HUES48 (cell line): ENCODE measurements around the gene NCOA4.
"Not testable (repeated sequence)": the region's sequence is repeated elsewhere in the genome, so short reads cannot be mapped to it uniquely, and the experiment has no call there.

ENCODE experiments used
- H3K27ac ChIP-seq: one replicate; pipeline ENCODE4 v1.7.0; 2013; ENCODE audit warnings: low read depth, low read length, inconsistent platforms
- H3K27me3 ChIP-seq: 2 replicates; pipeline ENCODE4 v1.6.1; 2013; ENCODE audit warnings: mild to moderate bottlenecking, low read length; ENCODE audit not compliant: control insufficient read depth, insufficient read depth
- H3K36me3 ChIP-seq: 2 replicates; pipeline ENCODE4 v1.6.1; 2013; ENCODE audit warnings: low read length; ENCODE audit not compliant: control insufficient read depth, insufficient read depth
- H3K4me1 ChIP-seq: 2 replicates; pipeline ENCODE4 v1.6.1; 2013; ENCODE audit warnings: mild to moderate bottlenecking, low read length; ENCODE audit not compliant: control insufficient read depth, insufficient read depth
- H3K4me3 ChIP-seq: 2 replicates; pipeline ENCODE4 v1.5.1; 2013; ENCODE audit warnings: mild to moderate bottlenecking, low read depth, low read length
- H3K9ac ChIP-seq: 2 replicates; pipeline ENCODE4 v1.6.1; 2013; ENCODE audit warnings: mild to moderate bottlenecking, low read depth, low read length, moderate library complexity
- H3K9me3 ChIP-seq: 2 replicates; pipeline ENCODE4 v1.6.1; 2013; ENCODE audit warnings: low read length; ENCODE audit not compliant: control insufficient read depth, insufficient read depth

Gene NCOA4

GRCh38 chr10:46001187-46001756, 29.2 kb downstream of the NCOA4 start:
- H3K36me3 ChIP-seq: peaks cover 58% of the 10 kb centered on the region
- H3K27ac ChIP-seq: no peak overlapping the region
- H3K4me3 ChIP-seq: no peak overlapping the region
- H3K27me3 ChIP-seq: no peaks in the 10 kb centered on the region
- H3K9me3 ChIP-seq: no peaks in the 10 kb centered on the region
- peaks cover 19% of the 10 kb centered on the region for H3K4me1 ChIP-seq
- H3K9ac ChIP-seq: no peak overlapping the region

DNA sequence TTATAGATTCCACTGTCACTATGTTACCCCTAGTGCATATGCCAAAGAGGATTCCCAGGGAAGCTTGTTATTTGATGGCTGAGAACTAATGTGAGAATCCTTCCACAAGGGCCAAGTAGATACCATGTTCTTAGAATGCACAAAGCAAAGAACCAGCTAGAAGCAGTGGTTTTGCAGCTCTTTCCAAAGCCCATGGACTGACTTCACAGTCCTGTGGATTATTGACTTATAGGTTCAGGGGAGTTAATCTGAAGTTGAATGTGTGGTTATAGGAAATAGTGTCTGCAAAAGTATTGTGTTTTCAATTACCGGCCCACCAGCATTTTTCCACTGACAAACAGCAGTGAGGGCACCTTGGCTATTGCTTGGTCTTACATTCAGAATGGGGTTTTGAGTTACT, 29.9 kb downstream of the NCOA4 start:
- Histone ChIP-seq H3K4me1 (peaks cover 19% of the 10 kb centered on the region), H3K9me3 (no peaks in the 10 kb centered on the region), H3K27me3 (no peaks in the 10 kb centered on the region), H3K36me3 (peaks cover 51% of the 10 kb centered on the region), H3K27ac (no peak overlapping the region), H3K4me3 (no peak overlapping the region), H3K9ac (no peak overlapping the region)

- Histone ChIP-seq H3K36me3 (peaks cover 45% of the 10 kb centered on the region), H3K27ac (peak overlapping the region; percentile 47), H3K4me1 (peaks cover 19% of the 10 kb centered on the region)
- not testable (repeated sequence) for H3K27me3 ChIP-seq, H3K9ac ChIP-seq, H3K4me3 ChIP-seq, H3K9me3 ChIP-seq
Measured at GRCh38 chr10:45999955-46000354, 30.5 kb downstream of the NCOA4 start.

DNA sequence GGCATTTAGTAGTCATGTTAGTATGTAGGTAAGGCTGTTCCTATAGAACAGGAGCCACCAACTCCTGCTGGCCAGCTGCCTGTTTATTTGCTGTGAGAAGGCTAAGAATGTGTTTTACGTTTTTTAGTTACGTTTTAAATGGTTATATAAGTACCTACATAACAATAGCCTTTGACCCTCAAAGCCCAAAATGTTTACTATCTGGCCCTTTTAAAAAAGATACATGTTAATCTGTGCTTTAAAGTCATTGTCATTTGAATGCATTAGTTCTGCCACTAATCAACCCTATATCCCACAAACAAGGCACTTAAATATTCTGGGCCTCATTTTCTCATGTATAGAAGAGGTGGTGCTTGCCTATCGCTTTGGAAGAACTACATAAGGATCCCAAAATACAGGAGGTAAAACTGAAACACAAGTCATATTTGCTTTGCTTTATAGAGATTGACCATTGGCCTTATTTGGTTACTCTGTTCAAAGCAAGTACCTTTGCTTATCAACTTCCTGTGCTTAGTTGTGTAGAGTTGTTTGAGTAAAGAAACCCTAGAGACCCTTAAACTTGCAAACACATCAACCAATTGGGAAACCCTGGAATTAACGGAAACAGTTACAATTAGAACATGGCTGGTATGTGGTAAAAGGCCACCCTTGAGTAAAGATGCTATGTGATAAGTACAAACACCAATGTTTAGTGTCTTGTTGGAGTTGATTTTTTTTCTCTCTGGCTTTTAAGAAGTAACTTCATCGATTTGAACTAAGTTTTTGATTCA, 32.2 kb downstream of the NCOA4 start:
- Histone ChIP-seq H3K27ac (peak overlapping the region; percentile 63), H3K4me1 (peaks cover 19% of the 10 kb centered on the region), H3K9me3 (no peaks in the 10 kb centered on the region), H3K4me3 (no peak overlapping the region), H3K27me3 (no peaks in the 10 kb centered on the region), H3K36me3 (peaks cover 36% of the 10 kb centered on the region), H3K9ac (no peak overlapping the region)

GRCh38 chr10:45997557-45997956, 32.9 kb downstream of the NCOA4 start:
- H3K9me3 ChIP-seq: no peaks in the 10 kb centered on the region
- H3K4me3 ChIP-seq: no peak overlapping the region
- no peak overlapping the region for H3K9ac ChIP-seq
- peaks cover 31% of the 10 kb centered on the region for H3K36me3 ChIP-seq
- H3K27me3 ChIP-seq: no peaks in the 10 kb centered on the region
- H3K4me1 ChIP-seq: peaks cover 19% of the 10 kb centered on the region
- H3K27ac ChIP-seq: peak overlapping the region; percentile 59

GRCh38 chr10:45985590-45985989, 44.8 kb downstream of the NCOA4 start:
- H3K36me3 ChIP-seq: peaks cover 27% of the 10 kb centered on the region
- not testable (repeated sequence) for H3K27ac ChIP-seq, H3K9me3 ChIP-seq, H3K9ac ChIP-seq, H3K27me3 ChIP-seq, H3K4me3 ChIP-seq, H3K4me1 ChIP-seq

DNA sequence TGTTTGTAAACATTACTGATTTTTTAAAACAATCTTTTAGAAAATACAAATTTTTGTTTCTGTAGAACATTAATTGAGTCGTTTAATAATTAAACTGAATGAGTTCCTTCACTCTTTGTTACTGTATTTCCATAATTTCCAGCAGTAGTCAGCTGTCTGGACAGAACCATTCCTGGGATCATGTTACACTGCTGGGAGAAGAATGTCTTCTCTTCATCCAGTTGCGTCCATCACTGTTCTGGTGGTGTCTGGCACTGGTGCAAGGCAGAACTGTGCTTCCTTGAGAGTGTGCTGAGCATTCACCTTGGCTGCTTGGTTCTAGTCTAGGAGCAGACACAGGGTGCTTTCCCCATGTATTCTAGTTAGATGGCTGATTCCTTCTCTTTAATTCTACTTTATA, 46.0 kb downstream of the NCOA4 start:
- not testable (repeated sequence) for H3K4me1 ChIP-seq, H3K9me3 ChIP-seq, H3K27me3 ChIP-seq, H3K9ac ChIP-seq, H3K4me3 ChIP-seq, H3K27ac ChIP-seq
- H3K36me3 ChIP-seq: peaks cover 24% of the 10 kb centered on the region

GRCh38 chr10:45983538-45984186, 46.8 kb downstream of the NCOA4 start:
- not testable (repeated sequence) for H3K27me3 ChIP-seq, H3K9ac ChIP-seq, H3K27ac ChIP-seq, H3K9me3 ChIP-seq, H3K4me3 ChIP-seq, H3K4me1 ChIP-seq
- H3K36me3 ChIP-seq: peaks cover 17% of the 10 kb centered on the region

- not testable (repeated sequence) for H3K4me1 ChIP-seq, H3K4me3 ChIP-seq, H3K9me3 ChIP-seq, H3K9ac ChIP-seq, H3K27ac ChIP-seq, H3K27me3 ChIP-seq
- H3K36me3 ChIP-seq: peaks cover 16% of the 10 kb centered on the region
Measured at GRCh38 chr10:45981367-45981766, 49.1 kb downstream of the NCOA4 start.

- not testable (repeated sequence) for H3K4me1 ChIP-seq, H3K9ac ChIP-seq, H3K27ac ChIP-seq, H3K9me3 ChIP-seq, H3K27me3 ChIP-seq, H3K36me3 ChIP-seq, H3K4me3 ChIP-seq
Measured at GRCh38 chr10:45978554-45978953, 51.9 kb downstream of the NCOA4 start.

- H3K9ac ChIP-seq, H3K36me3 ChIP-seq, H3K4me1 ChIP-seq, H3K27me3 ChIP-seq, H3K4me3 ChIP-seq, H3K9me3 ChIP-seq, H3K27ac ChIP-seq: not testable (repeated sequence)
Measured at GRCh38 chr10:45974041-45974440, 56.4 kb downstream of the NCOA4 start.
